ENCODE measurements around the gene ASB3. TPM values are rescaled to one million over a fixed set of nuclear protein-coding genes. Genes with fewer than 3 reads are reported as not detected.

The ASB3 gene
- total RNA-seq, 1 donor from 2014 or later = 17.3 TPM

DNA sequence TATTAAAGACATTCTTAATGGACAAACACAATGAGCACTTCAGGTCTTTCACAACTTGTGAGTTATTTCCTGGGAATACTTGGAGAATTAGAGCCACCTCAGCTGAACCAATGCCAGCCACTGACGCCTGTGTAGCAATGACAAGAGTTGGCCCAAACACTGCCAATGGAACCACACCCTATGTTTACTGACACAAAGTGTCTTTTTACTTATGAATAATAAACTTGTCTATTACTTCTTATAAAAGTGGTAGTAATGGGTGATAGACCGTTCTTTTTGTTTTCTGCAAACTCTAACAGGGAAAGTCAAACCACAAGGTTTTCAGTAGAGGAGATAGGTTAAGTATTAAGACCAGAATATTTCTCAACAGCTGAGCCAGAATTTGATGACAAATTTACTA, 31.6 kb downstream of the ASB3 start:
- TF ChIP-seq, protein P1, sequence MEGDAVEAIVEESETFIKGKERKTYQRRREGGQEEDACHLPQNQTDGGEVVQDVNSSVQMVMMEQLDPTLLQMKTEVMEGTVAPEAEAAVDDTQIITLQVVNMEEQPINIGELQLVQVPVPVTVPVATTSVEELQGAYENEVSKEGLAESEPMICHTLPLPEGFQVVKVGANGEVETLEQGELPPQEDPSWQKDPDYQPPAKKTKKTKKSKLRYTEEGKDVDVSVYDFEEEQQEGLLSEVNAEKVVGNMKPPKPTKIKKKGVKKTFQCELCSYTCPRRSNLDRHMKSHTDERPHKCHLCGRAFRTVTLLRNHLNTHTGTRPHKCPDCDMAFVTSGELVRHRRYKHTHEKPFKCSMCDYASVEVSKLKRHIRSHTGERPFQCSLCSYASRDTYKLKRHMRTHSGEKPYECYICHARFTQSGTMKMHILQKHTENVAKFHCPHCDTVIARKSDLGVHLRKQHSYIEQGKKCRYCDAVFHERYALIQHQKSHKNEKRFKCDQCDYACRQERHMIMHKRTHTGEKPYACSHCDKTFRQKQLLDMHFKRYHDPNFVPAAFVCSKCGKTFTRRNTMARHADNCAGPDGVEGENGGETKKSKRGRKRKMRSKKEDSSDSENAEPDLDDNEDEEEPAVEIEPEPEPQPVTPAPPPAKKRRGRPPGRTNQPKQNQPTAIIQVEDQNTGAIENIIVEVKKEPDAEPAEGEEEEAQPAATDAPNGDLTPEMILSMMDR (IDR thresholded peaks at IDR 0.05; ENCODE audit: insufficient read depth, low read length, poor library complexity, severe bottlenecking) = no peak
- no peak for DNase-seq (ENCODE audit: low read depth)
- Histone ChIP-seq H3K4me3 (ENCODE audit: low read depth, low read length) (no peak overlapping the region), H3K36me3 (ENCODE audit: control insufficient read depth, insufficient read depth, low read length) (no peaks in the 10 kb centered on the region), H3K27me3 (ENCODE audit: control insufficient read depth, insufficient read depth, low read length) (no peaks in the 10 kb centered on the region)

DNA sequence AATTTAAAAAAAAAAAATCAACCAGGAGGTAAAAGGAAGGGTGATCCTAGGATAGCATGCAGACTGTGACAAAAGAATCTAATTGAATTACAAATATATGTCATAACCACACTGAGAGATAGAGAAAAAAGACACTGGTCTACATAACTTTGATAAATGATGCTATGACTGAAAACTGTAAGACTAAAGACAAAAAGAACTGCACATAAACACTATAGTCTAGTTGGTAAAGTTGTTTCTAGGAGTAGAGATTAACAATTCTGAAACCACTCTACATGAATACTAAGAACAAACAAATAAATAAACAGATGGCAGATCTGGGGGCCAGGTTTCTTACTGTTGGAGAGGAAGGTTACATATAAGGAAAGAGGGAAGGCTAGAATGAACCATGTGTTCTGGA, 33.7 kb downstream of the ASB3 start:
- TF ChIP-seq, protein P1 (IDR thresholded peaks at IDR 0.05; ENCODE audit: insufficient read depth, low read length, poor library complexity, severe bottlenecking) = no peak

DNA sequence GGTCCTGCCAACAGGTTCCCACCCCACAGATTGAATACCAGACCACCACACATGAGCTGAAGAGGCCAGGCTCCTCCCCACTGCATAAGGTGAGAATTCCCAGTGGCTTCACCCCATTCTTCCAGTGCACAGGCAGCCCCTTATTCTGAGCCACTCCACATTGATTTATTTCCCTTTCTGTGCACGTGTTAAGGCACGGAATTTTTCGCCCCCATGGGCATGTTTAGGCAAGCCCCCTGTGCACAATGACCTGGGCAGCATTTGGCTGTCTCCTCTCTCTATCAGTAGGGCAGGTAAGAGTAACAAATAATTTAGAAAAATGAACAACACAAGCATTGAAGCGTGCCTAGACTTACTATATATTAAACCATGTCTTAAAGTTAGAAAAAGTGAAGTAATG, 34.4 kb downstream of the ASB3 start:
- TF ChIP-seq, protein P1 (IDR thresholded peaks at IDR 0.05; ENCODE audit: insufficient read depth, low read length, poor library complexity, severe bottlenecking) = no peak
- DNase-seq (ENCODE audit: low read depth) = no peak
- no peaks in the 10 kb centered on the region for H3K27me3 ChIP-seq (ENCODE audit: control insufficient read depth, insufficient read depth, low read length)
- H3K4me3 ChIP-seq (ENCODE audit: low read depth, low read length) = no peak overlapping the region
- no peaks in the 10 kb centered on the region for H3K36me3 ChIP-seq (ENCODE audit: control insufficient read depth, insufficient read depth, low read length)

More for the DNA sequence above, 33.7 kb downstream of the ASB3 start:
- Histone ChIP-seq H3K36me3 (ENCODE audit: control insufficient read depth, insufficient read depth, low read length) (no peaks in the 10 kb centered on the region), H3K27me3 (ENCODE audit: control insufficient read depth, insufficient read depth, low read length) (no peaks in the 10 kb centered on the region), H3K4me3 (ENCODE audit: low read depth, low read length) (no peak overlapping the region)
- no peak for DNase-seq (ENCODE audit: low read depth)

DNA sequence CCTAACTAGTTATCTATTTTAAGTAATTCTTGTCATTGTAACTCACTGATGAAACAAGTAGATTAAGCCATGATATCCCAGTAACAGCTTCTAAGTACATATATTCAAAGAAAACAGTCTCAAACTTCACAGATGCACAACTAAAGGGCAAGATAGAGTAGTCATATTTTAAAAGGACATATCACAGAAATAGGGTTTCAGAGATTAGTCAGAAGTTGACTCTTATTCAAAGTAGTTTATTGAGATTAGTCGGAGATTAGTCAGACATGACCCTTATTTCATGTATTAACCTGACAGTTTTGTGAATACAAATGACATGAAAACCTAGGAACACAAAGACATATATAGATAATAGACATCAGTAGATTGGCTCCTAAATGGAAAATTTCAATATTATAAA, 35.0 kb downstream of the ASB3 start:
- no peak for DNase-seq (ENCODE audit: low read depth)
- no peak overlapping the region for H3K4me3 ChIP-seq (ENCODE audit: low read depth, low read length)
- TF ChIP-seq, protein P1 (IDR thresholded peaks at IDR 0.05; ENCODE audit: insufficient read depth, low read length, poor library complexity, severe bottlenecking) = no peak
- no peaks in the 10 kb centered on the region for H3K36me3 ChIP-seq (ENCODE audit: control insufficient read depth, insufficient read depth, low read length)
- no peaks in the 10 kb centered on the region for H3K27me3 ChIP-seq (ENCODE audit: control insufficient read depth, insufficient read depth, low read length)

DNA sequence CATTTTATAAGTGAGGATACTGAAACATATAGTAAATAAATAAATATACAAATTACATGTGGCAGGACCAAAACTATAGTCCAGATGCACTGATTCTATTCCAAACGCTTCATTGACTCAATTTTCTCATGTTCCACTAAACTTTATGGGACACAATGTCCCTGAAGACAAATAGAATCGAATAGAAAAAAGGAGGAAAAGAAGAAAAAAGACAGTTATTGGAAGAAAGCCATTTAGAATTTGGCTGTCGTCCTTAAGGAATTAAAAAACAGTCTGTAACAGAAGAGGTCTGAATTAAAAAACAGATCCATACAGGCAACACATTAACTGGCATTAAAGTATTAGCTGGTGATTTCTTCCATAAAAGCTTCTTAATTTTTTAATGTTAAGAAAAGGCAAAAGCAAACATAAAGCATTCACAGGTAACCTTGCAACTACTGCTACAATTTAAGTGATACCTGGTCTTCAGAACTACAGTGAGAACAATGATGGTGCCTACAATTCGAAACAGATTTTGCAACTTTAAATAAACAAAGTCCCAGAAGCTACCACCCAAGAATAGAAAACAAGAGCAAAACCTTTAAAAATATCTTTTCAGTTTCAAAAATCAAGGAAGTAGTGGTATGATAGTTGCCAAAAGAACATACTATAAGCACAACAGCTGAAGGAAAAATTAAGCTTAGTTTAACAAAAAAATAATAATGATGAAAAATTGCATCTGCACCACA, 36.5 kb downstream of the ASB3 start:
- TF ChIP-seq, protein P1 (IDR thresholded peaks at IDR 0.05; ENCODE audit: insufficient read depth, low read length, poor library complexity, severe bottlenecking) = no peak
- Histone ChIP-seq H3K4me3 (ENCODE audit: low read depth, low read length) (no peak overlapping the region), H3K27me3 (ENCODE audit: control insufficient read depth, insufficient read depth, low read length) (no peaks in the 10 kb centered on the region), H3K36me3 (ENCODE audit: control insufficient read depth, insufficient read depth, low read length) (no peaks in the 10 kb centered on the region)
- DNase-seq (ENCODE audit: low read depth) = no peak

Measured in kidney epithelial cell (primary cell).